PC-9 (cell line): ENCODE results near the gene TAAR2. TPM values are rescaled to one million over a fixed set of nuclear protein-coding genes. Genes with fewer than 3 reads are reported as not detected.
A peak's percentile ranks its signal among the peaks of the same experiment; 100 is the strongest.

Experiments
- BruUV-seq: library from RNA; stranded (reverse); fragments of 400-500 nt; replicated peaks from 2 replicates; lab custom pipeline; 2021; lab: Mats Ljungman, UMichigan
- CTCF ChIA-PET: fragments of 300-600 bp; sonication (Branson Sonifier 250); formaldehyde crosslinking; loops from one replicate; lab custom pipeline; 2022; ENCODE audit warnings: antibody characterized with exemption; lab: Charles Lee
- POLR2A ChIA-PET: fragments of 300-600 bp; sonication (Branson Sonifier 250); formaldehyde crosslinking; loops from one replicate; lab custom pipeline; 2022; ENCODE audit warnings: antibody characterized with exemption; ENCODE audit not compliant: unreplicated experiment; lab: Charles Lee
- DNase-seq, 2 experiments: peaks; one replicate each; pipeline versions ENCODE4 v3.0.0 to v3.0.0-alpha.2; 2015 to 2022; ENCODE audit warnings: mixed read lengths in 1 of 2
- H2AFZ ChIP-seq: fragments of 200-600 bp; sonication (generic); 2 replicates; pipeline ENCODE4 v1.8.1; 2017; ENCODE audit warnings: antibody characterized with exemption
- H3F3A ChIP-seq: fragments of 200-600 bp; sonication (generic); 2 replicates; pipeline ENCODE4 v1.8.1; 2017; ENCODE audit warnings: antibody characterized with exemption, mild to moderate bottlenecking, low read depth; ENCODE audit not compliant: insufficient read depth
- H3K27ac ChIP-seq: fragments of 200-600 bp; sonication (generic); 2 replicates; pipeline ENCODE4 v1.6.1; 2016; ENCODE audit warnings: mixed run types
- H3K27me3 ChIP-seq: fragments of 200-600 bp; sonication (generic); 2 replicates; pipeline ENCODE4 v1.6.1; 2016; ENCODE audit warnings: low read depth, mixed run types; ENCODE audit not compliant: insufficient read depth
- H3K36me3 ChIP-seq: fragments of 200-600 bp; sonication (generic); 2 replicates; pipeline ENCODE4 v1.6.1; 2016; ENCODE audit warnings: low read depth, mixed run types
- H3K4me1 ChIP-seq: fragments of 200-600 bp; sonication (generic); replicated peaks from 2 replicates; pipeline ENCODE4 v1.6.1; 2016; ENCODE audit warnings: mixed run types; ENCODE audit not compliant: insufficient read depth
- H3K4me2 ChIP-seq: fragments of 200-600 bp; sonication (generic); 2 replicates; pipeline ENCODE4 v1.6.1; 2017; ENCODE audit warnings: mixed run types
- H3K4me3 ChIP-seq: fragments of 200-600 bp; sonication (generic); 2 replicates; pipeline ENCODE4 v1.6.1; 2016; ENCODE audit warnings: mixed run types
- H3K79me2 ChIP-seq: fragments of 200-600 bp; sonication (generic); 2 replicates; pipeline ENCODE4 v1.6.1; 2017; ENCODE audit warnings: low read depth, mixed run types
- H3K9me2 ChIP-seq: fragments of 200-600 bp; sonication (generic); 2 replicates; pipeline ENCODE4 v1.8.1; 2017; ENCODE audit warnings: mild to moderate bottlenecking; ENCODE audit not compliant: insufficient read depth
- H3K9me3 ChIP-seq: fragments of 200-600 bp; sonication (generic); 2 replicates; pipeline ENCODE4 v1.8.1; 2016; ENCODE audit warnings: low read depth; ENCODE audit not compliant: insufficient read depth
- H4K20me1 ChIP-seq: fragments of 200-600 bp; sonication (generic); 2 replicates; pipeline ENCODE4 v1.8.1; 2017; ENCODE audit not compliant: insufficient read depth
- EZH2 ChIP-seq: fragments of 200-600 bp; sonication (generic); IDR thresholded peaks from 2 replicates; pipeline ENCODE4 v1.8.0; 2017; ENCODE audit warnings: antibody characterized with exemption, low read depth
- intact Hi-C: fragments of 100-400 bp; cut with micrococcal nuclease; formaldehyde crosslinking; loops from one replicate; pipeline ENCODE4 v1.10.0; 2022; ENCODE audit not compliant: unreplicated experiment
- total RNA-seq: library from RNA; stranded (reverse); gene quantifications from 2 replicates; pipeline ENCODE4 v1.2.3, GENCODE V29; 2021
- TF ChIP-seq, protein P1 (sequence below): fragments of 200-600 bp; sonication (generic); conservative IDR thresholded peaks from 2 replicates; pipeline ENCODE4 v1.6.1; 2017; ENCODE audit warnings: mixed run types, antibody characterized with exemption, mild to moderate bottlenecking, moderate library complexity

TAAR2 gene
- total RNA-seq, 1 experiment from 2014 or later, result not detected

DNA sequence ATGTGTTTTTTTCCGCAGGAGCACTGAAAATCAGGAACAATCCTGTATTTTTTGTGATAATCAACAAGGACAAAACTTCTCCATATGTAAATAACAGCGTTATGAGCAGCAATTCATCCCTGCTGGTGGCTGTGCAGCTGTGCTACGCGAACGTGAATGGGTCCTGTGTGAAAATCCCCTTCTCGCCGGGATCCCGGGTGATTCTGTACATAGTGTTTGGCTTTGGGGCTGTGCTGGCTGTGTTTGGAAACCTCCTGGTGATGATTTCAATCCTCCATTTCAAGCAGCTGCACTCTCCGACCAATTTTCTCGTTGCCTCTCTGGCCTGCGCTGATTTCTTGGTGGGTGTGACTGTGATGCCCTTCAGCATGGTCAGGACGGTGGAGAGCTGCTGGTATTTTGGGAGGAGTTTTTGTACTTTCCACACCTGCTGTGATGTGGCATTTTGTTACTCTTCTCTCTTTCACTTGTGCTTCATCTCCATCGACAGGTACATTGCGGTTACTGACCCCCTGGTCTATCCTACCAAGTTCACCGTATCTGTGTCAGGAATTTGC is 53.8 kb downstream of the TAAR2 start, which contains the start of gene TAAR6:
TSS of gene TAAR6 (plus strand) at position 102 of the 557 bp plus-strand sequence. CDS start at position 102, 0 bp downstream.
- DNase-seq, result no peak
- no peaks in the 10 kb centered on the region for H3F3A ChIP-seq
- CTCF ChIA-PET, result no interaction called here
- intact Hi-C loops, result no loop called here
- H3K4me3 ChIP-seq, result no peak within 1 kb of the TSS
- H3K9me3 ChIP-seq, result peaks cover 4% of the 10 kb centered on the region; the same call in 1 of the 2 replicates
- H3K4me1 ChIP-seq, result no peaks in the 10 kb centered on the region
- H3K9me2 ChIP-seq, result 0 out of 2 replicates have a peak, but pooled peaks cover 5% of the 10 kb centered on the region
- H3K27ac ChIP-seq, result no peak within 1 kb of the TSS
- no TSS peak for BruUV-seq
- no peaks in the 10 kb centered on the region for H4K20me1 ChIP-seq
- no peaks in the 10 kb centered on the region for H3K79me2 ChIP-seq
- H3K4me2 ChIP-seq, result no peak within 1 kb of the TSS
- no peaks in the 10 kb centered on the region for H3K36me3 ChIP-seq
- no peaks in the 10 kb centered on the region for H3K27me3 ChIP-seq
- TF ChIP-seq, protein P1, sequence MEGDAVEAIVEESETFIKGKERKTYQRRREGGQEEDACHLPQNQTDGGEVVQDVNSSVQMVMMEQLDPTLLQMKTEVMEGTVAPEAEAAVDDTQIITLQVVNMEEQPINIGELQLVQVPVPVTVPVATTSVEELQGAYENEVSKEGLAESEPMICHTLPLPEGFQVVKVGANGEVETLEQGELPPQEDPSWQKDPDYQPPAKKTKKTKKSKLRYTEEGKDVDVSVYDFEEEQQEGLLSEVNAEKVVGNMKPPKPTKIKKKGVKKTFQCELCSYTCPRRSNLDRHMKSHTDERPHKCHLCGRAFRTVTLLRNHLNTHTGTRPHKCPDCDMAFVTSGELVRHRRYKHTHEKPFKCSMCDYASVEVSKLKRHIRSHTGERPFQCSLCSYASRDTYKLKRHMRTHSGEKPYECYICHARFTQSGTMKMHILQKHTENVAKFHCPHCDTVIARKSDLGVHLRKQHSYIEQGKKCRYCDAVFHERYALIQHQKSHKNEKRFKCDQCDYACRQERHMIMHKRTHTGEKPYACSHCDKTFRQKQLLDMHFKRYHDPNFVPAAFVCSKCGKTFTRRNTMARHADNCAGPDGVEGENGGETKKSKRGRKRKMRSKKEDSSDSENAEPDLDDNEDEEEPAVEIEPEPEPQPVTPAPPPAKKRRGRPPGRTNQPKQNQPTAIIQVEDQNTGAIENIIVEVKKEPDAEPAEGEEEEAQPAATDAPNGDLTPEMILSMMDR, result no peak
- no peak for TF ChIP-seq EZH2
- POLR2A ChIA-PET, result no interaction called here
- H2AFZ ChIP-seq, result peak within 1 kb of the TSS; percentile 48; the same call in 1 of the 2 replicates

DNA sequence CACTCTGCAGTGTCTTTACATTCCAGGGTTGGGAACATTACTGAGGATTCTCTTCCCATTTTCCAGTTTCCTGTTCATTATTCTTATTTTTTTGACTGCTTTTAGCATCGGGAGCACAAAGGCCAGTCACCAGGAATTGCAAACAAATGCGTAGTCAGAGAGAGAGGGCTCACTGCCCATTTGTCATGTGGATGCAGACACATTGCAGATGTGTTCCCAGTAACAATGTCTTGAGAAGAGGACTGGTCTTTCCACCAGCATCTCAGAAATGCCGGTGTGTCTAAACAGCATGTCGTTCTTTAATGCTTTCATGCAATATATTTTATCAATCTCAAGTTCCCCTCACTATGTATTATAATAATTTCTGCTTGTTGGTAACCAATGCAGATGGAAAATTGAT is 54.9 kb downstream of the TAAR2 start:
- H3K9me2 ChIP-seq, result 0 out of 2 replicates have a peak, but pooled peaks cover under 1% of the 10 kb centered on the region
- no peak overlapping the region for H3K4me2 ChIP-seq
- H3K9me3 ChIP-seq, result peaks cover 4% of the 10 kb centered on the region; the same call in 1 of the 2 replicates
- no peak overlapping the region for H3K27ac ChIP-seq
- BruUV-seq, result no TSS peak
- no peaks in the 10 kb centered on the region for H3K4me1 ChIP-seq
- H3K79me2 ChIP-seq, result no peaks in the 10 kb centered on the region
- ChIA-PET CTCF (no interaction called here), POLR2A (no interaction called here)
- TF ChIP-seq, protein P1, result no peak
- TF ChIP-seq EZH2, result no peak
- no peaks in the 10 kb centered on the region for H3F3A ChIP-seq
- H3K4me3 ChIP-seq, result no peak overlapping the region
- H3K36me3 ChIP-seq, result no peaks in the 10 kb centered on the region
- H4K20me1 ChIP-seq, result no peaks in the 10 kb centered on the region
- DNase-seq, result no peak
- H3K27me3 ChIP-seq, result no peaks in the 10 kb centered on the region
- intact Hi-C loops, result no loop called here
- peak overlapping the region; percentile 48; the same call in 1 of the 2 replicates for H2AFZ ChIP-seq

DNA sequence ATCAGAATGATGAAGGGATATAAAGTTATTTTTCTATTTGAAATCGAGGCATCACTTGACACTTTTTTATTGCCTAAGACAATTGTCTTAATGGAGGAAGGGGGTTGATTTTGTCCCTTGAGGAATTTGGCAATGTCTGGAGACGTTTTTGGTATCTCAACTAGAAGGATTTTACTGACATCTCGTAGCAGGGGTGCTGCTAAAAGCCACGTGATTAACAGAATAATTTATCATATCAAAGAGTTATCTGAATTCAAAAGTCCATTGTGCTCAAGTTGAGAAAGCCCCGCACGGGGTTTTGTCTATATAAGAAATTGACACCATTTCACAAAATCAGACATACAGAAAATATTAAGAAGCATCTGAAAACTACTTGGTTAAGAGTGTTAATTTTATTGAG is 55.5 kb downstream of the TAAR2 start:
- H3K4me3 ChIP-seq, result no peak overlapping the region
- H4K20me1 ChIP-seq, result no peaks in the 10 kb centered on the region
- H2AFZ ChIP-seq, result no peak overlapping the region
- H3K79me2 ChIP-seq, result no peaks in the 10 kb centered on the region
- no TSS peak for BruUV-seq
- no peaks in the 10 kb centered on the region for H3F3A ChIP-seq
- ChIA-PET POLR2A (no interaction called here), CTCF (no interaction called here)
- peaks cover 4% of the 10 kb centered on the region; the same call in 1 of the 2 replicates for H3K9me3 ChIP-seq
- no peak overlapping the region for H3K27ac ChIP-seq
- no peak overlapping the region for H3K4me2 ChIP-seq
- intact Hi-C loops, result no loop called here
- no peaks in the 10 kb centered on the region for H3K36me3 ChIP-seq
- no peak for DNase-seq
- no peaks in the 10 kb centered on the region for H3K4me1 ChIP-seq
- no peaks in the 10 kb centered on the region for H3K9me2 ChIP-seq
- no peaks in the 10 kb centered on the region for H3K27me3 ChIP-seq
- TF ChIP-seq, protein P1, result no peak
- TF ChIP-seq EZH2, result no peak
